ENCODE data around the gene KCNH1. TPM values are rescaled to one million over a fixed set of nuclear protein-coding genes. Genes with fewer than 3 reads are reported as not detected.

The KCNH1 gene
- total RNA-seq, 1 donor from 2014 or later: 3.2 TPM

DNA sequence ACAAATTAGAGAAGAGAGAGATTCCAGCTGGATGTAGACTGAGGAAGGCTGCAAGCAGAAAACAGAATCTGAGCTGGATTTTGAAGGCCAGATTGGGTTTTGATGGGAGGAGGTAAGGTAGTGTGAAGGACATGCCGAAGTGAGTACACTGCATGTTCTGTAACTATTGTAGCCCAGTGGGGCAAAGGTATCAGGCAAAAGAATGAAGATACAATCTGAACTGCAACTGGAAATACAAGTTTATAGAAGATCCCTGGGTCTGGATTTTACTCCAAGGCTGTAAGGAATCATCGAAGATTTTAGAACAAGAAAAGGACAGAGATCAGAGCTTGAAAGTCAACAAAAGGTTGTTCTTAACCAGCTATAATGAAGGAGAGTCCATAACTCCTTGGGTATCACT lies 382.0 kb downstream of the KCNH1 start:
- intact Hi-C loops (cut with DNase I): no loop called here
- ATAC-seq (no peak), DNase-seq (ENCODE audit: low spot score) (no peak)

DNA sequence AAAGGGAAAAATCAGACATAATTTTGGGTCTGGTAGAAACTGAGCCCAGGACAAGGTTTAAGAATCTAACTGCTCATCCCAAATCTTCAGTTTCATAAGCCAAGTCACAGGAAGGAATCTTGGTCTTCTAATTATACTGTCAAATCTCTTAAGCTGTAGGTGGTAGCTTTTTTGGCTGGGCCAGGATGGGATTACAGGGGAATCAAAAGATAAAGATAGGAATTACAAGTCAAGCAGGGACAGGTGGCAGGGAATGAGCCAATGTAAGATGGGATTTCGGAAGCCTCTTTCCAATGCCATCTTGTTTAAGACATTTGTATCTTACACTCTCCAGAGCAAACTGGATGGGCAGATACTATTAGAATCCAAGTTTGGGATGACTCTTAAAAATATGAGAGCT lies 383.5 kb downstream of the KCNH1 start:
- DNase-seq (ENCODE audit: low spot score): no peak
- intact Hi-C loops (cut with DNase I): no loop called here
- ATAC-seq: no peak

DNA sequence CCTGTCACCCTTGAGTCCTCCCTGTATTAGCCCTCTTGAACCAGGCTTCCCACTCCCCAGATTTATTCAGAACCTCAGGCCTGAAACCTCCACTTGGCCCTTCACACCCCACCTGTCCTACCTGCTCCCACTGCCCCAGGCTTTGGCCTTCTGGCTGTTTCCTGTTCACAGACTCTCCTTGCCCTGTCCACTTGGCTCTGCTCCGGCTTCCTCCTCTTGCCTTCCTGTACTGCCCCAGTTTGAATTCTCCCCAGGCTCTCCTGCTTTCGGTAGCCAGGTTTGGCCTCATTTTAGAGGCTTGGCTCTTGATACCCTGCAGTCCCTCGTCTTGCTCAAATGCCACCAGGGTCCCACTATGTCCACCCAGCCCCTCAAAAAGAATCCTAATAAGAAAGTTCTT lies 385.2 kb downstream of the KCNH1 start:
- DNase-seq (ENCODE audit: low spot score) (no peak), ATAC-seq (no peak)
- intact Hi-C loops (cut with DNase I): no loop called here

DNA sequence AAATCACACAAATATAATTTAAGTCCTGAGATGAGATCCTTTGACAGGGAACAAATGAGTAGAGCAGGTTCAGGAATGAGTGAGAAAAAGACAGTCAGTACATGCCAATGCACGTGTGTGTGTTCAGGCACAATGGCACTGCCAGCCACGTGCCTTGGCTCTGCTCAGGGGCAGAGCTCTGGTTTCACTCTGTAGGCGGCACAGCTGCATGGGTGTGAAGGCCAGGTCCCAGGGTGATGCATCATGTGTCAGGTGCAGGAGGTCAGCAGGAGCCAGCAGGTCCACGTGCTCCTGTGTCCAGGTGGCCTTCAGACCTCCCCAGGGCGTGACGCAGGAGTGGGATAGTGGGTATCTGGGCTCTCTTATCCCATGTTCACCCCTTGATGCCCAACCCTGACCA lies 386.1 kb downstream of the KCNH1 start:
- DNase-seq (ENCODE audit: low spot score) (no peak), ATAC-seq (no peak)
- intact Hi-C loops (cut with DNase I): no loop called here

DNA sequence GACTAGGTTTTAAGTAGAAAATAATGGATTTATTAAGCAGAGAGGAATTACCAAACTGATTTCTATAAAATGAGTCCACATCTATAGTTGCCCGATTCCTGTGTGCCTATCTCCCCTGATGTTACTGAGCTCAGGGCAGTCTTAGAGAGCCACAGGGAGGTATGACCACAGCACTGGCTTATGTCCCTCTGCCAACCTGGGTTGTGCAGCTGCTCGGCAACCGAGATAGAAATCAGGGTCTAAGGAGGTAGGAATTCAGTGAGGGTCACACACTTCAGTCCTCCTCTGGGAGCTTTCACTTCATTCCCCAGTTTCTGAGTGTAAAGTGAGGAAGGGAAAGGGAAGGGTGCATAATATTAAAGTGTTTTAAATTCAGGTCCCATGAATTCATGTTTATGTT lies 386.8 kb downstream of the KCNH1 start:
- intact Hi-C loops (cut with DNase I): no loop called here
- DNase-seq (ENCODE audit: low spot score) (no peak), ATAC-seq (no peak)

DNA sequence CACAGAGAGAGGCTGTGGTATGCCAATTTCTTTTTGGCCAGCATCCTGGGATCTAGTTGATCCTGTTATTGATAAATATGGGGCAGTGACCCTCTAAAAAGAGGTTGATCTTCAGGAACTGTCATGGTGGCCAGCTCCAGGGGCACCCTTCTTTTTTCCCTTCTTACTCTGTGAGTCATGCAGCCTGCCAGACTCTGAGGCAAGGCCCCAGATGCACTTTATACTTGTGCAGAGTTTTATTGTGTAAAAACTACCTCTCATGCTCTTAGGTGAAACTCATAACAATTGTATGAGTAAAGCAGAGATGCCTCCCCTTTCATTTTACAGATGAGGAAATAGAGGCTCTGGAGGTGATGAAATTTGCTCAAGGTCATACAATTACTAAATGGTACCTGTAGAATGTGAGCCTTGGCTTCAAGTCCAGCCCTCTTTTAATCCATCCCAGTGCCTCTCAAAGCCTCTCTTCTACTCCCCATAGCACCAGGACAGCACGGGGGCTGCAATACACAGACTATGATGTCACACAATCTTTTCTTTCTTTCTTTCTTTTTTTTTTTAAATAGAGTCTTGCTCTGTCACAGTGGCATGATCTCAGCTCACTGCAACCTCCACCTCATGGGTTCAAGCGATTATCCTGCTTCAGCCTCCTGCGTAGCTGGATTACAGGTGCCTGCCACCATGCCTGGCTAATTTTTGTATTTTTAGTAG lies 387.8 kb downstream of the KCNH1 start:
- DNase-seq (ENCODE audit: low spot score): no peak
- intact Hi-C loops (cut with DNase I): no loop called here
- ATAC-seq: no peak

DNA sequence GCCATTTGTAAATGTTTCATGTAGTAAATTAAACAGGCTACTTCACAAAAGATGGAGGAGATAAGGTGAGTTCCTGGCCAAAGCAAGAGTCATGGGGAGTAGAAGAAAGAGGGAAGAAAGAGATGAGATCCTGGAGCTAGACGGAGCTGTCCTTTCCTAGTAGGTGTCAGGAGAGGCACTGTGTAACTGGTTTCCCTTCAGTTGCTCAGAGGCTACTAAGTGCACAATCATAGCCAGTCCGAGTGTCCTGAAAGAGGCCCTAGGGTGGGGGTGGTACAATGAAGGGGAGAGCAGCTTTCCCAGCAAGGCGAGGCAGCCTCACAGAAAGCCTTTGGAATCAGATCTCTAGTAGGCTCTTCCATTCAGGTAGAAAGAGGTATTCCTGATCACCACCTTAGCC lies 390.9 kb downstream of the KCNH1 start:
- intact Hi-C loops (cut with DNase I): no loop called here
- ATAC-seq (no peak), DNase-seq (ENCODE audit: low spot score) (no peak)

DNA sequence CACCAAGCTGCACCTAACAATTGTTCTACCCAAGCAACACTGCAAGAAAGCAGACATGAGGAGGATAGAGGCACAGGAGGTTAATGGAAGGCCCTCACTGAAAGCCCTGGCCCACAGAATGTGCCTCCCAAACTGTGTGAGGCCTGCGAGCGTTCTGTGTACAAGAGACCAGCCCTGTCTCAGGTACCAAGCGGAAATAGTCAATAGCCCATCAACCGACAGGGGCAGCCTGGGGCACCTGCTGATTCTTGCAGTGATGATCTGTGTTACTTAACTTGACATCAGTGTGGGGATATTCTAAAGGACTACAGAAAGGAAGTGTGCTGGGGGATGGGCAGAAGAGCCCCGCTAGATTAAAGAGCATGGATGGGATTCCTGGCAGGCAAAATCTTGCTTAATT lies 392.4 kb downstream of the KCNH1 start:
- no peak for DNase-seq (ENCODE audit: low spot score)
- intact Hi-C loops (cut with DNase I): no loop called here
- no peak for ATAC-seq

DNA sequence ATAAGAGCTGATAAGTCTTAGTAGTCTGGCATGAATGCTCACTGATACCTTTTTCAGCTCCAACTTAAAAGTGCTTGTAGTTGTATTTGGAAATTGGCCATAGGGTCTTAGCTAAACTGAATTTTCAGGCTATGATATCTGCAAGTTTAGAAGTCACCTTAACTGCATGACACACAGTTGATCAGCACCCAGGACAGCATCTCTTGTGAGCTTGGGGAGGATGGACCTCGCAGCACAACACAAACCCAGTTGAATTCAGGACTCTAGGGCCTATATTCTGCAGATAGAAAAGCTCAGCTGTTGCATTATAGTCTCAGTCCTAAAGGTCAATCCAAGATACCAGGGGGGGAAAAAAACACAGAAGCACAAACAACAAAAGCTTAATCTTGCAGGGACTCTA lies 394.3 kb downstream of the KCNH1 start:
- intact Hi-C loops (cut with DNase I): no loop called here
- DNase-seq (ENCODE audit: low spot score): no peak
- ATAC-seq: no peak

DNA sequence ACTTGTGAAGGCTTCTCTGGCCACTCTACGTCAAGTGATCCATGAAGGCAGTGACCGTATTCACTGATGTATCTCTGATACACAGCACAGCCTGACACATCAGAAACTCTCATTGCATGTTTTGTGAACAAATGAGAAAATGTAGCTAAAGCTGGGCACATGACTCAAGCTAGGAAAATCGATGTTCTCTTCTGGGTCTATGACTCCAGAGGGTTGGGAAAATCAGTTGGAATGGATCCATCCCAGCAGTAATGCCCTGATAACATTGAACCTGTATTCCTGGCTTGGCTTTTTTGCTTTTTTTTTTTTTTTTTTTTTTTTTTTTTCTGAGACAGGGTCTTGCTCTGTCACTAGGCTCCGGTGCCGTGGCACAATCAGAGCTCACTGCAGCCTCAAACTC lies 395.7 kb downstream of the KCNH1 start:
- intact Hi-C loops (cut with DNase I): no loop called here
- ATAC-seq: no peak

DNA sequence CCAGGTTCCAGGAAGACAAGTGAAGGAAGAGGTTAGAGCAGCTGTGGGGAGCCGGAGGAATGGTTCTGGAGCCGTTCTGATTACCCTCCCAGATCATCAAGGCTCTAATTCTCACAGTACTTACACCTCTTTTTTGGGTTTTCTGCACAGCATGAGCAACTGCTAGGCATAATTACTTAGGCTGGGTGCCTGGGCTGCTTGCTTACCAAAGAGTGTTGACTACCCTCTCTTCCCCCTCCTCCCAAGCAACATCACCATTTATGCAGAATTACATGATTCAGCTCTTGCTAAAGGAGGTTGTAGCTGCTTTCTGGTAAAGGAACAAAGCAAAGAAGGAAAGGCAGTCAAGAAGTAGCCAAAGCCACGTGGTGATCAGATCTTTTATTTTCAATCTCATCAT lies 397.2 kb downstream of the KCNH1 start:
- DNase-seq (ENCODE audit: low spot score): no peak
- intact Hi-C loops (cut with DNase I): no loop called here
- ATAC-seq: no peak

More for the DNA sequence above, 395.7 kb downstream of the KCNH1 start:
- no peak for DNase-seq (ENCODE audit: low spot score)

DNA sequence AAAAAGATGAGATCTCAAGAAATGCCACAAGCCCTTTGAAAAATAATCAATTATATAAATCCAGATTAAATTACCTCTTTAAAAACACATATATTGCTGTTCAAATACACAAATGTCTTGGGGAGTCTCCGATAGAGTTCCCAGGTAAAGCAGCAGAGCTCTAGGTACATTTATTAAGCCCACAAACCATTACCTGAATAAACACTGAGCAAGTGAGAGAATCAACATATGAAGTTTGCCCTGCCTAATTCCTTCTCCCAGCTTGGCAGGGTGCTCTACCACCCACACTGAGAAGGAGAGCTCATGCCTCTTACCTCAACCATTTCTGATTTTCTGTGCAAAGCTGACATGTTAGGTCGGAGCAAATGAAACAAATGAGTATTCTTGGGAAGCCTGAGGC lies 402.4 kb downstream of the KCNH1 start:
- ATAC-seq (no peak), DNase-seq (ENCODE audit: low spot score) (no peak)
- intact Hi-C loops (cut with DNase I): no loop called here

DNA sequence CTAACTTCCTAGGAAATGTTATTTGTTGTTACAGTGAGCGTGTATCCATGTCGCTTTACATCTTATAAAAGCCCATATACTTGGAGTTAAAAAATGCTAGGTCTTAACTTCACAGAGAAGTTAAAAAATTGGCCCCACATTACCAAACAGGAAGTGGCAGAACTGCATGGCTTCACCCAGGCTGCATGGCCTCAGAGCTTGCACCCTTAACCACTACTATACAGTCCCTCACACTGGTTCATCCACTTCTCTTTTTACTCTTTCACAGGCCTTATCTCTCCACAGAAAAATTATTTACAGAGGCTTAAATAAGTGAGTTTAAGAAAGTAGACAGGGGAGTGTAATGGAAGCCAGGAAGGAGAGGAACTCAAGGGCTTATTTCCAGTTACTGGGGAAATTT lies 402.8 kb downstream of the KCNH1 start:
- DNase-seq (ENCODE audit: low spot score) (no peak), ATAC-seq (no peak)
- intact Hi-C loops (cut with DNase I): no loop called here

DNA sequence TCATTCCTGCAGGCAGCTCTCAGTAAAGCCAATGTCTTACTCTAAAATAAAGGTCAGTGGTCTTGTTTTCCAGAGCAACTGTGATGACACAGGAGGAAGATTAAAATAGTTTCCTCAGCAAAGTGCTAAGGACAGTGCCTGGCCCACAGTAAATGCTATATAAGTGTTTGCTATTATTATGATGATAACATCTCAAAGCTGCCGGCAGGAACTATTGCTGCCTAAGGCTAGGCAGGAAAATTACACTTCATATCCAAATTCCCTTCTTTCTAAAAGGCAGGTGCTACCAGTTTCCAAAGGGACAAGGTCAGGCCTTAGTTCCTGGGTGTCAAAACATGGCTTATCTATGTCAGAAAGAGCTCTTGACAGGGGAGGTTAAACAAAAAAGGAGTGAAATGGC lies 403.9 kb downstream of the KCNH1 start:
- ATAC-seq (no peak), DNase-seq (ENCODE audit: low spot score) (no peak)
- intact Hi-C loops (cut with DNase I): no loop called here

DNA sequence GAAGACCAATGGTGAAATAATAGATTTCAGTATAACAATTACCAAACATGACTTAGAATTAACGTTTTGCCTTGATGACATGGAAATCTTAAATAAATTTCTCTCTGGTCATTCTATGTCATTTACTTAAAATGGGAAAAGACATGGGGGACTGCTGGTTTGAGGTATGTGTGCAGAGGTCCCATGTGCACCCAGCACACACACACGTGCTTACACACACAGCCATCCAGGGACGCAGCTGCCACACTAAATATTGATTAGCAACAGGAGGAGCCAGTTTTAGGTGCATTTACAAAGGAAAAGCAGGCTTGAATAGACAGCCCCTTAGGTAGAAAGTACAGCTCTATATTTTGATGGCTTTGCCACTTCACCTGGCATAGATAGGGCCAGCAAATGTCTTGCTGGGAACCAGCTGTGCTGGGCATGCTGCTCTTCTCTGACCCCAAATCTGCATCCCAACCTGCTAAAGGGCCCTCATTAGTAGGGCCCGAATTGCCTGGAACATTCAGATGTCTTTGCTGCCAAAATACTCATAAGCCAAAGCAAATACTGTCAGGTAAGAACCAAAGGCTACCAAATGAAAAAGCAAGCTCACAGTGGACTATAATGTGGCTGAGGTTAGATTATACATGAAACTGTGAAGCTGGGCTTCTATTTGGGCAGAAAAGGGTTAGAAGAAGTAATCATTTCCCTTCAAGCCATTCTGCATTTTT lies 405.4 kb downstream of the KCNH1 start:
- ATAC-seq (no peak), DNase-seq (ENCODE audit: low spot score) (no peak)
- intact Hi-C loops (cut with DNase I): no loop called here

DNA sequence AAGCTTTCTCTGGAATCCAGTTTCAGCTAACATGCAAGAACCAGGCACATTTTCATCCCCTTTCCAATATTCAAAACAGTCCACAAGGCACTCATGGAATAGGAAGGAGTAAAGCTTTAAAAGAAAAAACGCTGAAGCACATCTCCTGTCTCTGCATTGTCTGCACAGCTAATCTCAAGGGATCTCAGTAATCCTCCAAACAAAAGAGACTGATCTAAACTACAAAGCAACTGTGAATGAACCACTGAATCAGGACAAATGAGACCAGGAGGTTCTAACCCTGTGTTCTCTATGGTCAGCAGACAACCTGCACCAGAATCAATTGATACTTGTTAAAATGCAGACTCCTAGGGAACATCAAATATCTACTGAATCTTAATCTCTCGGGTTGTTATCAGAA lies 406.2 kb downstream of the KCNH1 start:
- intact Hi-C loops (cut with DNase I): no loop called here
- DNase-seq (ENCODE audit: low spot score) (no peak), ATAC-seq (no peak)

DNA sequence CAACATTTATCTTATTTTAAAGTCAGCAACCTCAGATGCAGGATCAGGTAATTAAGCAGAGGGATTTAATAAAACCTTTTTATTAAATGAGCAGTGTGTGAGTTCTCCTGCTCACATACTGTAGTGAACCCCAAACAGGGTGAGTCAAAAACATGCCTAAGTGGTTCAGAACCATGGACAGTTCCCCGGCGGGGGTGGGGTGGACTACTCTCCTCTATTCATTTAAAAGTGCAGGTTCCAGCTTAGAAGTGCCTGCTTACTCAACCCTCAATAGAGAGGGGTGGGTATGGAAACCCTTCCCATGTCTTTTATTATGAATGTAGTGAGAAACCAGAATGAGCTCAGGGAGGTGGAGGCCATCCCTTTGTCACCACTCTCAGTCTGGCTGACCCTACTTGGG lies 407.3 kb downstream of the KCNH1 start:
- no peak for DNase-seq (ENCODE audit: low spot score)

DNA sequence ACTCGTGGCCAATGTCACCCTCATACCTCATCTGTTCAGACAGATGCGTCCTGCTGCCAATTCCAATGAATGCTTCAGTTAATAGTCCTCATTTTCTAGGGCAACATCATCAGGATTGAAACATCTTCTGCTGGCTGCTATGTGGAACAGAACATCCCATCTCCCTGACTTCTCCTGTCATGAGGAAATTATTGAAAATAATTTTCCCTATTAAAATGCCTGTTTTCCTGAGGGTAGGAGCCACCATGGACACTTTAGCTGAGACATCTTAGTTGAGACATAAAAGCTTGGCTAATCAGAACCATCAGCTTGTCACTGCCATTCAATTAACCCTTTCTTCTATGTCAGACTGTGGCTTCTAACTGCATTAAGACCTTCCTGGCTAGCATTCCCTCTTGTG lies 409.2 kb downstream of the KCNH1 start:
- ATAC-seq (no peak), DNase-seq (ENCODE audit: low spot score) (no peak)
- intact Hi-C loops (cut with DNase I): no loop called here

More for the DNA sequence above, 407.3 kb downstream of the KCNH1 start:
- intact Hi-C loops (cut with DNase I): no loop called here
- no peak for ATAC-seq

DNA sequence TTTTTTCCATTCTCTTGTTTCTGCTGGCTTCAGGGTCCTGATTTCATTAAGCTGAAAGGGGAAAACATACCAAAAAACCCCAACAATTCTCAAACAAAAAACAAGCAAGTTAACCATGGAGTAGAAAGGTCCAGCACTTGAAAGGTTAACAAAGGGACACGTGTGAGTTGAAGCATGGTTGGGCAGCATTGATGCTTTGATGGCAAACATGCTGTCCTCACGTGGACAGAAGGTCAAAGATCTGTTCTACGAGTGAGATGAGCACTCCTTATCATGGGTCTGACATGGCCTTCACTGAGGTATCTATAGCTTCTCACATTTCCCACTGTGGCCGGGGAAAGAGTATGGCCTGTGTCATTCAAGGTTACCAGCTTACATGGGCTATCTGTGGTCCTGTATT lies 410.3 kb downstream of the KCNH1 start:
- intact Hi-C loops (cut with DNase I): no loop called here
- DNase-seq (ENCODE audit: low spot score) (no peak), ATAC-seq (no peak)

DNA sequence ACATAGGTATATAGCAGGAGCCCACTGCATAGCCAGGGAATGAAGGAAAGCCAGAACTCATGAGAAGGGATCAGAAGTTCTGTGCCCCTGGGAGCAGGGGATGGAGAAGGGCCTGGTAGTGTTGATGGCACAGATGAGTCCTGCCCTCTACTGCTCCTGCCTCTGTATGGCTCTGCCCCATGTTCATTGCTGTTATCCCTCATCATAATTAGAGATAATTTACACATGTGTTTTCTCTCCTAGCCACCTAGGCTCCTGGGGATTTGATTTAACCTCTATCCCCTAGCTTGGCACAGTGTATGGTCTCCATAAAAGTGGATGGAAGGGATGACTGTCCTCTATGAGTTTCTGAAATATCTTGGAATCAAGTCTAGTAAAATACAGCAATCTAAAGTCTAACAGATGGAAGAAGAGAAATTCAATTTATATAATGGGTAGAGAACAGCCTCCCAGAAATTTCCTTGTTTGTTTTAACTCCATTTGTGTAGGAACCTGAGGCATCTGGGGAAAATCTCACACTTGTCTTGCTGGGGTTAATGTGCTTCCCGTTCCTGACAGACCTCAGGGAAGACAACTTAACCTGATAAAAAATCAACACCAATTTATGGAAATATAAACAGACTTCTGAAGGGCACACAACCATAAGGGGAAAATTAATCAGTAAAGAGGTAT lies 411.4 kb downstream of the KCNH1 start:
- intact Hi-C loops (cut with DNase I): no loop called here
- ATAC-seq: no peak

More for the DNA sequence above, 411.4 kb downstream of the KCNH1 start:
- no peak for DNase-seq (ENCODE audit: low spot score)

Data from sciatic nerve (tissue), 2 donors.